Naive B cell (primary cell): ENCODE measurements around the gene ONECUT1. TPM values are rescaled to one million over a fixed set of nuclear protein-coding genes. Genes with fewer than 3 reads are reported as not detected.
A peak's percentile ranks its signal among the peaks of the same experiment; 100 is the strongest.

Experiments used
- ATAC-seq, 2 donors: fragments of 150-1000 bp; cut with Tn5 transposase; 2 replicates each; pipeline ENCODE4 v1.10.0; 2021; ENCODE audit warnings: low read depth in 2 of 2, mild to moderate bottlenecking in 2 of 2, moderate library complexity in 2 of 2
- DNase-seq: peaks from one replicate; pipeline ENCODE4 v3.0.0; 2022
- H3K27ac Mint-ChIP-seq, 6 donors: one replicate each; pipeline ENCODE4 v1.8.0; 2020 to 2022; ENCODE audit warnings: mild to moderate bottlenecking in 6 of 6, mixed read lengths in 6 of 6, moderate library complexity in 5 of 6, inconsistent platforms in 2 of 6
- H3K27me3 Mint-ChIP-seq, 3 donors: one replicate each; pipeline ENCODE4 v1.8.0; 2021 to 2022; ENCODE audit warnings: mixed read lengths in 3 of 3, mild to moderate bottlenecking in 1 of 3
- H3K36me3 Mint-ChIP-seq, 2 donors: one replicate each; pipeline ENCODE4 v1.8.0; 2020 to 2022; ENCODE audit warnings: mixed read lengths in 2 of 2, inconsistent platforms in 1 of 2, mild to moderate bottlenecking in 1 of 2
- H3K4me1 Mint-ChIP-seq, 3 donors: one replicate each; pipeline ENCODE4 v1.8.0; 2020 to 2022; ENCODE audit warnings: mixed read lengths in 3 of 3, inconsistent platforms in 1 of 3, mild to moderate bottlenecking in 1 of 3, moderate library complexity in 1 of 3
- H3K4me3 Mint-ChIP-seq, 8 donors: one replicate each; pipeline ENCODE4 v1.8.0; 2020 to 2022; ENCODE audit warnings: mild to moderate bottlenecking in 8 of 8, mixed read lengths in 8 of 8, moderate library complexity in 8 of 8, inconsistent platforms in 2 of 8
- H3K9me3 Mint-ChIP-seq, 7 donors: one replicate each; pipeline ENCODE4 v1.8.0; 2020 to 2022; ENCODE audit warnings: mixed read lengths in 7 of 7, mild to moderate bottlenecking in 5 of 7, inconsistent platforms in 2 of 7, moderate library complexity in 1 of 7
- polyA plus RNA-seq, 6 donors: library from polyadenylated mRNA; unstranded; fragments of 300-500 nt; fragmentation: Illumina TruSeq; gene quantifications; one replicate each; pipeline ENCODE4 v1.2.3, GENCODE V29; 2021; ENCODE audit warnings: low read depth in 6 of 6

ONECUT1 gene
- polyA plus RNA-seq, 6 donors from 2014 or later, result not detected

DNA sequence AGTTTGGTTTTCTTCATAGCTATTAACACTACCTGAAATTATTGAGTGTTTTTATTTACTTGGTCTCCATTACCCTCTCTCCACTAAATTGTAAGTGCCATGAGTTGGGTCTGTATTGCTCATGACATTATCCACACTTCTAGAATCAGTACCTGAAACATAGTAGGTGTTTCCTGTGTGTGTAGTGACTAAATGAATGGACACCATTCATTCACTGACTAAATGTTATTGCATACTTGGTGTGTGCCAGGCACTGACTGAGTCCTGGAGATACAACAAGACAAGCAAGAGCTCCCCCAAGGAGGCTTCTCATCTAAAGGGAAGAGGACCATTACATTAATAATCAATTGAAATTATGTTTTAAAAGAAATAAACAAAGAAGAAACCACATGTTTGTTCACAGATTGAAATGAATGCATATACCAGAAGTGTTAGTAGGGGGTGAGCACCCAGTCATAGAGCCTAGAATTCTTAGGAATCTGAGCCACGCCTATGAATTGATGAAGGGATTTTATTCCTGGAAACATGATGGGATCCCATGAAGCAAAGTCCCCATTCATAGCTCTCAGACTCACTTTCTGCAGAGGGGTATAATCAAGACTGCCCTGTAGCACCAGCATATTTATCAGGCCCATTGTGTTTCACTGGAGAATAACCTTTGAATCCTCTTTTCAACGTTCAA is 79.3 kb downstream of the ONECUT1 start:
- no peaks in the 10 kb centered on the region for H3K9me3 Mint-ChIP-seq
- H3K36me3 Mint-ChIP-seq, result no peaks in the 10 kb centered on the region
- peak overlapping the region in 4 of 8 donors; percentile 83 to 92 (median 88) for H3K4me3 Mint-ChIP-seq
- DNase-seq (no peak), ATAC-seq (no peak)
- H3K4me1 Mint-ChIP-seq, result peaks cover 43 to 59% (median 51%) of the 10 kb centered on the region in 3 donors
- H3K27me3 Mint-ChIP-seq, result no peaks in the 10 kb centered on the region
- H3K27ac Mint-ChIP-seq, result peak overlapping the region; percentile 51 to 98 (median 90)

DNA sequence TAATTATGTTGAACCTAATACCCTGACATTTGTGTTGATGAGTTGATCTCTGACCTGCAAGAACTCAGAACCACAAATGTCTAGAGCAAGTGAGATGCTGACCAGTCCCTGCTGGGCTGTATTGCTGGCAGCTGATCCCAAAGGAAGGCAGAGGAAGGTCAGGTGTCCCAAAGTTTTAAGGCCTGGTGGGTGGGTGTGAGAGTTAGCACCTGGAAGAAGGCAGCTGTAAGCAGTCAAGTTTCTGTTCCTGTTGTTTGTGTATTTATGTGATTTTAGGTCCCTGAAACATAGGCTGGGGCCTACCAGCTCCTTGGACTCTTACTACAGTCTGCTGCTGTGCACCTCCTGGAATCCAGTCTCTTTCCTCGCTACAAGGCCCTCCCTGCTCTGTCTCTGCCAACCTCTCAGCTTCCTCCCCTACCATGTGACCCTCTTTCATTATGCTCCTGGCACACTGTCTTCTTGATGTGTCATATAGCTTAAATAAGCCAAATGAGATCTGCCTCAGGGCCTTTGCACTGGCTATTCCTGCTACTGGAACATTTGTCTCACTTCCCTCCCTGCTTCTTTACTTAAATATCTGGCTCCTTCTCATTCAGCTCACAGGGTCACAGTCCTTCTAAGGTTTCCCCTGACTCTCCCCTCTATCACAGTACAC is 80.0 kb downstream of the ONECUT1 start:
- Mint-ChIP-seq H3K27ac (peak overlapping the region; percentile 51 to 98 (median 90)), H3K4me1 (peaks cover 43 to 58% (median 51%) of the 10 kb centered on the region in 3 donors), H3K36me3 (no peaks in the 10 kb centered on the region), H3K27me3 (no peaks in the 10 kb centered on the region), H3K9me3 (no peaks in the 10 kb centered on the region), H3K4me3 (peak overlapping the region; percentile 3 to 96 (median 90))
- ATAC-seq, result peak; percentile 74 to 76
- peak; percentile 34 for DNase-seq

DNA sequence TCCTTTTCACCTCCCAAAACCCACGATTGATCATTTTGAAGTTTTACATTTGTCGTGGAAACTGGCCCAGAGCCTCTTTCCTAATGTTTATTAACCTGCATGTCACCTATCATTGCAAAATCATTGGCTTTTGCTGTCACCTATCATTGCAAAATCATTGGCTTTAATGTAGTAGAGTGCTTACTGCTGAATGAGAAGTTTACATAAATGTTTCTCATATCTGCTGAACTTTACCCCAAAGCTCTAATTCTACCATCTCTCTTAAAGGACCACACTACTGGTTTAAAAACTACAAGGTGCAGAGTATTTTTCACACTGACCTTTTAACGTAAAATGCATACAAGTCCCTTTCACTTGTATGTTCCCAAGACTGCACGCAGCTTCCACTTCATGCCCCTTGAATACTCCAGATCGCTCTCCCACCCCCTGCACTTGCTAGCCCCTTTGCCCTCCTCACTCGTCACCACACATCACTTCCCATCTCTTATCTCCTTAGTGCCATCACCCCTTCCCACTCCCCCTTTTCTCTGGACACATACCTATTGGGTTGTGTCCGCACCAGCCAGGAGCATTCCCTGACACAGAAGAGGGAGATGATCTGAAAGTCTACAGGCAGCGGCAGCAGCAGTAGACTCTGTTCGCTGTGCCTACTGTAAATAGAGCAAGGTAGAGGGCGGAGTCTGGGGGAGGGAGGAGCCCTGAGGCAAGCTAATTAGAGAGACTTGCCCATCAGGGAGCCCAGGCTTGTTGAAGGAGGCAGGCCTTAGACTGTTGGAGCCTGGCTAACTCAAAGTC is 80.8 kb downstream of the ONECUT1 start:
- DNase-seq (peak; percentile 43), ATAC-seq (peak; percentile 93 to 95)
- Mint-ChIP-seq H3K36me3 (no peaks in the 10 kb centered on the region), H3K27ac (peak overlapping the region; percentile 87 to 98 (median 92)), H3K4me3 (peak overlapping the region; percentile 83 to 96 (median 90)), H3K27me3 (no peaks in the 10 kb centered on the region), H3K4me1 (peaks cover 43 to 58% (median 54%) of the 10 kb centered on the region in 3 donors), H3K9me3 (peaks cover 0 to 4% (median 0%) of the 10 kb centered on the region in 7 donors)

Other genes with a start within 250 kb of the ONECUT1 start
- 10 to 100 TPM; 48.6 to 73.3 (median 54.2) TPM for gene ARPP19, start 221.3 kb downstream of the ONECUT1 start, polyA plus RNA-seq
- 10 to 100 TPM; 15.7 to 38.0 (median 28.4) TPM for gene ATOSA, start 110.9 kb downstream of the ONECUT1 start, polyA plus RNA-seq